ENCODE measurements around the gene GABRB1. TPM values are rescaled to one million over a fixed set of nuclear protein-coding genes. Genes with fewer than 3 reads are reported as not detected.

The GABRB1 gene
- total RNA-seq, 1 donor from 2014 or later: not detected

DNA sequence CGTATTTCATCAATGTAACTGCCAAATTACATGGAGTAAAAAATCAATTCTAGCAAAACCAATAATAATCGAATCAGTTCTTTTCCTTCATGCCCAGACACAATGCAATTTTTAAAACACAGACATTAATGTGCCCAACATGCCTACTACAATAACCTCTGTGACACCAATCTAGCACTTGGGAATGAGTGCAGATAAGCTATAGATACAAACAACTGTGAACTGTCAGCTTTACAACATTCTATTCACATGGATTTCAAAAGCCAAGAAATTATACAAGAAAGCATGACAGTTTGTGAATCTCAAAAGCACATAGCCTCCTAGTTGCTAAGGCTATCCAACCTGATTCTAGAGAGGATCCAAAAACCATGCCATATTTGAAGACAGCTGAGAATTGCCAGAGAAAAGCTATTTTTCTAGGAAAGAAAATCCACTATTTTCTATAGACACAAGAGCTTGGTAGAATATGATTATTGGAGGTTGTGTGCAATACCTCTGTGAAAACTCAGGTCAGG, 351.5 kb downstream of the GABRB1 start:
- DNase-seq (ENCODE audit: low spot score): no peak

DNA sequence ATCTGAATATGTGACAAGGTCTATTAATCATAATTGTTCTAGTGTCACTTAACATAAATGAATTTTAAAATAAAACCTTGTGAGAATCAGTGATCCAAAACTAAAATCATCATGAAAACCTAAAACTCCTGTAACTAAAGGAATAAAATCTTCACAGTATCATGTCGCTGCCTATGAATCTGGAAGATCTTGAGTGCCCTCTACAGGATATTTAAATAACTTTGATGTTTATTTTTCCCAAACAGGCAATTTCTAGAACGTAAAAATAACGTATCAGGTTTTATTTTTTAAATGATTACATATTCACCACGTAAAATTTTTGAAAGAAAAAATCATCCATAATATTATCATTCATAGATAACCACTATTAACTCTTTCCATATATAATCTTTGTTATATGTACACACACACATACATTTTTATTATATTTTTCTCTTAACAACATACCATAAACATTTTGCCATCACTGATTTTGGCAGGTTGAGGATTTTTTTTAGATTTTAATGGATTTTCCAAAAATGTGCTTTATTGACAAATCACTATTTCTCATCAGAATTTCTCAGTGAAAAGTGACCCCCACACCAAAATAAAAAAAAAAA, 352.6 kb downstream of the GABRB1 start:
- peak; percentile 38 for DNase-seq (ENCODE audit: low spot score)

DNA sequence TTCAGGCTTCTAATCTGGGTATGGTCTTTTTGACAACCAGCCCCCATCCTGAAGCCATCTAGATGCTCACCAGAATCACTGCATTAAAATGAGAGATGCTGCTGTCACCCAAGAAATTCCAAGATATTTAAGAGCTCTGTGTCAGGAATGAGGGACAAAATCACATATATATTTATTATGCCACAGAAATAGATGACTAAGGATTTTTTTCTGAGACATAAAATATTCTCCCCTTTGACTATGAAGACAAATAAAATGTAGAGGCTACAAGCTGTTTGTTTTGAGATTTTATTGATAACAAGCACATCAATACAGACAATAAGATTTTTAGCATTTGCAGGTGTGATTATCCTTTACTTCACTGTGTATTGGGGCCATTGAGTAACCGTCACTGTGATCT, 354.8 kb downstream of the GABRB1 start:
- DNase-seq (ENCODE audit: low spot score): no peak

DNA sequence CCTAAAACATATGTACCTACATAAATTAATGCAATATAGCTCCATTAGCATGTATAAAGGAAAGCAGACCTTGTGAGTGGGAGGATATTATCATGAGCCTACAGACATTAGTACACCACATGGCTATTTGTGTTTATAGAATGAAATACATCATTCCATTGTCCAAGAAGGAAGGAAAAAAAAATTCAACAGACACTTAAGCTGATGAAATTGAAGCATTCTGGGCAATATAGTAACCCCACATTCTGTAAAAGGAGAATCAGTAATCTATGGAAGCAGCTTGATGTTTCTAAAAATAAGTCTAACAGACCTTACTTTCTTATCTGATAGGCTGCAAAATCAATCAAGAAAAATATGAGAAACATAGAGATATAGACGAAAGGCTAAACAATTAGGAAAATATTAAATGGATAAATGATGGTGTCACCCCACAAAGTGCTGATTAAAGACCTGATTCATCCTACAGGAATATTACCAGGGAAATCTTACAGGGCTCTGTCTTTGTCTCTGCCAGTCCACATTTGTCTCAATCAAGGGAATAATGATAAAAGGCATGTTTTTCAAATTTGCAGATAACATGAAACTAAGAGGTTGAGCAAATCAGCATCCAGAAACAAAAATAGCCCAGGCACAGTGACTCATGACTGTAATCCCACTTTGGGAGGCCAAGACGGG, 355.3 kb downstream of the GABRB1 start:
- no peak for DNase-seq (ENCODE audit: low spot score)

DNA sequence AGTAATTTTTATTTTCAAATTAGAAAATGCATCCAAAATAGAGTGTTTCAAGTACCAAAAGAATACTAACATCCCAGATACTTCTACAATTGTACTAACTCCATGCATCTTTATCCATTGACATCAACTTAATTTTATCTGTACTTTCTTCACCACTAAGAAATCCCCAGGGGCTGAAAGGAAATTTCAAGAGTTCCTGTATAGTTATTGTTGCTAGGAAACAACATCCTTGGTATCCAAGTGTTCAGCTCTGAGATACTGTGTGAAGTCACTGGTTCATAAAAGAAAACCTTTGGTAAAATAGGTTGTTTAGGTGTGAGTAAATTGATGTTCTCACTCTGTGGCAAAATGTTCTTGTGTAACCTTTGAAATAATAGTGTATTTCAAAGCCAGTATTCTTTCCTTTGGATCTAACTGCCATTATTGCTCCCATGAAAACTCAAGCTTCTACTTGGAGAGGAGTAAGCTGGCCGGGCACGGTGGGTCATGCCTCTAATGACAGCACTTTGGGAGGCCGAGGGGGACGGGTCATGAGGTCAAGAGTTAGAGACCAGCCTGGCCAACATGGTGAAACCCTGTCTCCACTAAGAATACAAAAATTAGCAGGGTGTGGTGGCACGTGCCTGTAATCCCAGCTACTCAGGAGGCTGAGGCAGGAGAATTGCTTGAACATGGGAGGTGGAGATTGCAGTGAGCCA, 359.2 kb downstream of the GABRB1 start:
- no peak for DNase-seq (ENCODE audit: low spot score)

DNA sequence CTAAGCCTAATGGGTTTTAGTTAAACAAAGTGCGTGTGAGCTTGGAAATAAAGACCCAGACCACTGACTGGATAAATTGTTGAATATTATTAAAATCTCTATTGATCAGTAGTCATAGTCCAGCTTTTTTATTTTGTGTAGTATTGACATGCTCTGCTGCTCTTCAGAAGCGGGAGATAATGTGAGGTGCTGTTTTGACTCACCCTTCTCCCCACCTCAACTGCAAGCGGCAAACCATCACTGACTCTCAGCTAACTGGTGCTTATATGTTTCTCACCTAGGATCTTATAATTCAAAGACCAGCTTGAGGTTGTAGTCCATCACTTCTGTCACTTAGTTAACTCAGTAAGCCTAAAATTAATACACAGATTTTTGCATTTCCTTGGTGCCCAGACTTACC, 359.9 kb downstream of the GABRB1 start:
- DNase-seq (ENCODE audit: low spot score): no peak

DNA sequence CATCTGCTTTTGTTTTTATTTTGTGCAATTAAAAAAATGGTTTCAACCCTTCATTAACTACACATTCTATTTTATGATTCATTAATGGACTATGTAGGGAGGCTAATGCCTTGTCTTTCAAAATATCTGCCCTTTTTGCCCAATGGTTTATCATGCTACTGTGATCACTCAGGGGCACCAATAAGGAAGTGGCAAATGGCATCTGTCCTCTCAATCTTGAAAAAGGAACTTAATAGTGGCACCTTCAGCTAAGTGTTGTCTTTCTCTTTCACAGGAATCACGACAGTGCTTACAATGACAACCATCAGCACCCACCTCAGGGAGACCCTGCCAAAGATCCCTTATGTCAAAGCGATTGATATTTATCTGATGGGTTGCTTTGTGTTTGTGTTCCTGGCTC, 375.0 kb downstream of the GABRB1 start:
- DNase-seq (ENCODE audit: low spot score): no peak

DNA sequence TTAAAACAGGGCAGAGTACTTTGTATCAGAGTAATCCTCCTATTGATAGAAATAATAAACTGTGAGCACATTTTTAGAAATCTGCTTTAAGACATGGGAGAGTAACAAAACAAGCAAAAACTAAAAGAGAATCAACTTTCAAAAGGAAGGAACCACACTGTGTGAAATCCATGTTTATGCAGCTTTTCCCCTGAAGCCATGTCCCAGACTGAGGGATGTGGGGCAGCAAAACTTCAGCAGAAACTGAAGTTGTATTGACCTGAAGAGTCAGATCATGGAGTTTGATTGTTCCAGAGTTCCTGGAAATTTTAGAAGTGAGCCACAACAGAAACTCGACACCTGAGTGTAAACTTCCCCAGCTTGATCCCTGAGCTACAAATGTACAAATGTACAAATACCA, 378.9 kb downstream of the GABRB1 start:
- no peak for DNase-seq (ENCODE audit: low spot score)

DNA sequence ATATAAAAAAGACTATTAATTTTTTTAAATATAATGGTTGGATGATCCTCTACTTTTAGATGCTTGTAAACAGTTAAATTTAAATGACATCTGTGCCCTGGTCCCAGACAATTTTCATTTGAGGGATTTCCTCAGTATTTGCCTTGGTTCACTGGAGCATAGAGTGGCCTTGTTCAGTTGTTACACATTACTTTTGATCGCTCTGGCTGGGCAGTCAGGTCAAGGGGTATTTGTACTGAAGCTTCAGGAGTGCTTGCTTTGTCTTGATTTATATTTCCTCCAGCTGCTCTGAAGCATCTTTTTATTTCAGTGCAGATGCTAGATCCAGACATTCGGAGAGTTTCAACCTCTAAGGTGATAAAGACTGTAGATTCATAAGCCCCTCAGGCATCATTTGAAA, 382.2 kb downstream of the GABRB1 start:
- no peak for DNase-seq (ENCODE audit: low spot score)

DNA sequence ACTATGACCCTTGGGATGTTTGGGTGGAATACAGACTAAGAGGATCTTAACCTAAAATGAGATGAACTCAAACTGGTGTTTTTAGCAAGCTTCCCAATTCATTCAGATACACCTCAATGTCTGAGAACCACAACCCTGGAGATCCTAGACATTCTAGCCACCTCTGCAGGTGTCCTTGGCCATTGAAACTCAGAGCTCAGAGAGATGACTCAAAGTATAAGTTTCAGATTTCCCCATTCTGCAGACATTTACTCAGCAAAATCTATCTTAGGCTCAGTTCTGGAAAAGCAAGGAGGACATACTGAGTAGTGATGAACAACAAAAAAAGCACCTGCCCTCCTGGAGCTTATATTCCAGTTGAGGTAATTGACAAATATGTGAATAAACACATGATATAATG, 384.4 kb downstream of the GABRB1 start:
- DNase-seq (ENCODE audit: low spot score): no peak

DNA sequence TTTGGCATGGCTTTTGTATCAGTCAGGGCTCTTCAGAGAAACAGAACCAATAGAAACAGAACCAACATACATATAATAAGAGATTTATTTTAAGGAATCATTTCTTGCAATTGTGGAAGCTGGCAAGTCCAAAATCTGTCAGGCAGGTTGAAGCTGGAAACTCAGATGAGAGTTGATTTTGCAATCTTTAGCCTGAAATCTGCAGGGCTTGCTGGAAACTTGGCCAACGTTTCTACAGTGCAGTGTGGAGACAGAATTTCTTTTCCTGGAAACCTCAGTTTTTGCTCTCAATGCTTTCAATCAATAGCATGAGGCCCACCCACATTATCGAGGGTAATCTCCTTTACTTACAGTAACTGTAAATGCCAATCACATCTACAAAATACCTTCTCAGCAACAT, 386.8 kb downstream of the GABRB1 start:
- no peak for DNase-seq (ENCODE audit: low spot score)

DNA sequence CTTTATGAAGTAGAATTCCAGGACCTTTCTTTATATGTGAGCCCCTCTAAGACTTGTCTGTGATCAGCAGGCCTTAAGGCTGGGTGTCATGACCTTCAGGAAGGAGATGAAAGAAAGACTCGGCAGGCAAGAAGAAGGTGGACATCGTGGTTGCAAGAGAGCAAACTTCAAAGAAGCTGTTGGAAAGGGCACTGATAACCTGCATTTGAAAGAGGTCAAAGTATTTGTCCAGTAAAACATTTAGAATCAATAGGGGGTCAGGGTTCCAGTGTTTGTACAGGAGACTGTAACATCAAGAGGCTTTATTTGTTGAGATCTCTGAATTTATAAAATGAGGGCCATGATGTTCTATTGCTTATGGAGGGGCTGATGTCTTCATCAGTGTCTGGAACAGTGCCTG, 387.9 kb downstream of the GABRB1 start:
- DNase-seq (ENCODE audit: low spot score): no peak

DNA sequence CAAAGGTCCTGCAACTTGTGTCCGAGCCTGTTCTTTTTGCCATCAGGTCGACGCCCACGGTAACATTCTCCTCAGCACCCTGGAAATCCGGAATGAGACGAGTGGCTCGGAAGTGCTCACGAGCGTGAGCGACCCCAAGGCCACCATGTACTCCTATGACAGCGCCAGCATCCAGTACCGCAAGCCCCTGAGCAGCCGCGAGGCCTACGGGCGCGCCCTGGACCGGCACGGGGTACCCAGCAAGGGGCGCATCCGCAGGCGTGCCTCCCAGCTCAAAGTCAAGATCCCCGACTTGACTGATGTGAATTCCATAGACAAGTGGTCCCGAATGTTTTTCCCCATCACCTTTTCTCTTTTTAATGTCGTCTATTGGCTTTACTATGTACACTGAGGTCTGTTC, 394.3 kb downstream of the GABRB1 start:
- no peak for DNase-seq (ENCODE audit: low spot score)

DNA sequence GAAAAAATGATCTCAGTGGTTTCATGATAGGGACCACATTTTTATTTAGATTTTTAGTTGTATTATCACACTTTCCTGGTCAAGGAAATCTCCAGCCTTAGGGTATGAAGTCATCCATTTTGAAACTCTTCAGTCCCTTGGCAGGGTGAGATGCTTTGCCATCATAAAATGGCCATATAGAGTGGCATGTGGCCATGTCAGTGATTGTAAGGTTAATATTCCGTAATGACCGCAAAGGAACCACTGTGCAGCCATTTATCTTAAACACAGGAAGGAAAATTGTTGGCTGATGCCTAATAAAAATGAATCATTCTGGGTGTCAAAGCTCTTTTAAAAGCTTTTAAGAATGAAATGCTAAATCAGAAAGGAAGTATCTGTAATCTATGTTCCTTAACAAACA, 396.6 kb downstream of the GABRB1 start:
- DNase-seq (ENCODE audit: low spot score): no peak

DNA sequence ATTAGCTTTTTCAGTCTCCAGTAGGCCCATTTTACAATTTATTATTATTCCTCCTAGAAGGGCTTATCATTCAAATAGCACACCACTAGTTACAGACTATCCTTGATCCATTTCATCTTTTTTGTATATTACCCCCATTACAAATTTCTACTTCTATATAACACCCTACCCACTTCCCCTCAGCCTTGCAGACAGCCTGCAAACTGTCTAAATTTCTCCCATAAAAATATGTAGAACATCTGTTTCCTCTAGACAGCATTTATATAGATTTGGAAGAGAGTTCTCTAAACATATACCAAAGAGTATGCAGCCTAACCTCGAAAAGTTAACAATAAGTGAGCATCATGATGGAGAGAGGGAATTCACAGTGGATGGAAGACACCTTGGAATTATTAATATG, 401.4 kb downstream of the GABRB1 start:
- no peak for DNase-seq (ENCODE audit: low spot score)

DNA sequence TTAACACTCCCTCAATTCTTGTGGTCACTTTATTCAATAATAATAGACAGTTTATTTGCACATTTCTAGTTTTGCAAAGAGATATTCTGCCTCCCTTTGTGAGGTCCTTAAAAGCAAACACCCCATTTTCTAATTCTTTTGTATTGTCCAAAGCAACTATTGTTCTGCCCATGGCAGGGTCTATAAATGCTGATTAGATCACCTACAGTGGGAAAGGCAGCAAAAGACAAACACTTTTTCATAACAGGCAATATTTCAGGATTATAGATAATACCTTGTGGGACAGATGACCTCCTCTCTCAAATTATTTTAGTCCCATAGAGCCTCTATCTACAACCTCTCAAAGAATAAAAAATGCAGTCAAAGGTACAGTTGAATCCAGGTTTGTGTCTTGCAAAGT, 403.6 kb downstream of the GABRB1 start:
- DNase-seq (ENCODE audit: low spot score): no peak

DNA sequence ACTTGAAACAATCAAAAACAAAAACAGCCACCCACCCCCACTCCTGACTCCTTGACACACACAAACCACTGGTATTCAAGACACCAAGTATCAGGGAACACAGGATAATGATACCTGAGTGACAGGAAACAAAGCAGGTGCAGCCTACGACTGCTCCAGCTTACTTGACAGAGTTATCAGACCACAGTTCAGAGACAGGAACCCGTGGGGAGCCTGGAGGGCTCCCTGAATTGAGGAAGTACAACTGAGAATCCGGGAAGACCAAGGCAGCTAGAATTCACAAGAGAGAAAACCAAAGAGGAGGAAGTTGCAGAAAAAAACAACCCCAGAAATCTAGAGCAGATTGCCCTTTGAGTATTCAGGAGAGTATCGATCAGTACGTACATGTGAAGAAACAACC, 411.6 kb downstream of the GABRB1 start:
- DNase-seq (ENCODE audit: low spot score): peak; percentile 21

DNA sequence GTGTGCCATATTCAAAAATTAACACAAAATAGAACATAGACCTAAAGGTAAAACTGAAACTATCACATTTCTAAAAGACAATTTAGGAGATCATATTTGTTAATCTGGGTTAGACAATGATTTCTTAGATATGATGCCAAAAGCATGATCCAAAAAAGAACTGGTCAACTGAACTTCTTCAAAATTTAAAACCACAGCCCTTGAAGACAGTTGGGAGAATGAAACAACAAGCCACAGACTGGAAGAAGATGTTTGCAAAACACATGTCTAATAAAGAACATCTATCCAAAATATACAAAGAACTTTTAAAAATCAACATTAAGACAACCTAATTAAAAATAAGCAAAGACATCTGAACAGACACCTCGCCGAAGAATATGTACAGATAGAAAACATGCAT, 412.7 kb downstream of the GABRB1 start:
- no peak for DNase-seq (ENCODE audit: low spot score)

DNA sequence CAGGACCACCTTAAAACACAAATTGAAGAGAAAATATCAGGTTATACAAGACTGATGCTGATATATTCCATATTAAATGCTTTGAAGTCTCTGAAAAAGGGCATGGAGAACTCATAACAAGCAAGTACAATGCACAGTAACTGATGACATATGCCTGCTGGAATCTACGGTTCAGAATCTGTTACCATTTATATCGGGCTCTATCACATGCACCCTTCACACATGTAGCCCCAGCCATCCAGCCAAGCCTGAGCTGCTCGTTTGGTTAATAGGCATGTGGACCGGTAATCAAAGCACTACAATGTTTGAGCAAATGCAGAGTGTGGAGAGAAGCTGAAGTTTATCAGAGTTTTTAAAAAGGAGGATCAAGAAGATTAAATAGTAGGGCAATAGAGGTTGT, 420.3 kb downstream of the GABRB1 start:
- DNase-seq (ENCODE audit: low spot score): no peak

DNA sequence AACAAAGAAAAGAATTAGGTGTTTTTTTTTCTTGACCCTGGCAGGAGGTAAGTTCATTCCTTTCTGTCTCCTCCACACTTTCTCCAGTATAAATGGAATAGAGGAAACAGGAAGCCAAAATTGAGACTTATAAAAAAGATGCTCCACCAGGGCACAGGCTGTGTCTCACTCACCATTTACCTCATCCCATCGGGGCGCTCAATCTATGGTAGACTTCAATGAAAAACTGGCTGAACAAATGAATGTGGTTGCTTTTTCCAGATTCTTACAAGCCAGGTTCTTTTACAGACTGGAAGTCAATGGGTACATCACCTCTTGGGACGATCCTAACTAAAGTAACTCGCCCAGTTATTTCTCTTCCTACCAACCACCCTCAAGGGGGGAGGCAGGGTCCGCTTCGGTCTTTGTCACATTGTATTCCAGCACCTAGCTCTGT, 431.4 kb downstream of the GABRB1 start:
- no peak for DNase-seq (ENCODE audit: low spot score)

DNA sequence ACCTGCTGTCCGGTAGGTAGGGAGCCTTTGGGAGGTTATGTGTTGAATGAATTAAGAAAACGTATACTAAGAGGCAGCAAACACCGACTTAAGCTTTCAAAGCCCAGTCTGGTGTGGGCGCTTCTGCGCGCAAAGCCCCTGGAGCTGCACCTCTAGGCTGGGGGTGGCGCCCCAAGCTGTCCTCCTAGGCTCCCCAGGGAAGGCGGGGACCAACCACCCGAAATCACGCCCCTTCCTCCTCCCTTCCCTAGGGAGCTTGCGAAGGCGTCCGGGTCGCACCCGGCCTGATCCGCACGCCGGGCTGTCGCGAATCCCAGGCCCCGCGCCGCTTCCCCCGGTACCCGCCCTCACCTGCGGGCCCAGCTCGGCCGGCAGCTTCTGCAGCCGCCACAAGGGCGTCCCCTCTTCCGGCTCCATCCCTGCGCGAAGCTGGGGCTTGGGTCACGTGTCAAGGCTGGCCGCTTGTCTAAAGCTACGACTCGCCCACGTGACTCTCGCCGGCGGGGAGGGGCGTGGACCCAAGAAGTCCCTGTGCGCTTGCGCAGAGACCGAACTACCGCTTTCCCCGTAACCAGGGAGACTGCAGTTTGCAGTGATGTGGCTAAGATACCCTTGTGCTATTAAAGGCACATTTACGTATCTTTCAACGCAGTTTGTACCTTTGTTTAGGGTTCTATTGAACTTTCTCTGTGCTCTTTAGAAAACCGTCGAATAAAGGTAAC, 432.0 kb downstream of the GABRB1 start, which contains the start of gene COMMD8:
TSS of gene COMMD8 (minus strand) at position 468 of the 722 bp plus-strand sequence. CDS start at position 417, 51 bp downstream.
- DNase-seq (ENCODE audit: low spot score): peak; percentile 99

DNA sequence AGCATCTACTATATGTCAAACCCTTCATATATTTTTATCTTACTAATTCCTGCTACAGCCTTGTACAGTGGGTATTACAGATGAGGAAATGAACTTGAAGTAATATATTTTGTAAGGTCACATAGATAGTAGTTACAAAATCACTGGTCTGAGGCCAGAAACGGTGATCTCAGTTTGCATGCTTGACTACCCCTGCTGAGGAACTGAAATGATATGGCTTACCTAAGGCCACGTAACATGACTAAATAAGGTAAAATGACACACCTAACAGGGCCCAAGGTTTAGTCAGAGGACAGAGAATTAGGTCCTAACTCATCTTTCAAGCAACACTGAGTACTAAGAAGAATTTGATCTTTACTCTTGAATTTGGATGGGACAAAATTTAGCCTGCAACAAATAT, 433.6 kb downstream of the GABRB1 start:
- DNase-seq (ENCODE audit: low spot score): no peak
